Ecto neural progenitor cell (in vitro differentiated cells): ENCODE measurements around the gene MCAM.

Experiments used
- DNase-seq: peaks from one replicate; pipeline ENCODE4 v3.0.0-alpha.2; 2018; ENCODE audit warnings: low spot score

Gene MCAM

GRCh38 chr11:119330237-119330636 is 13.3 kb upstream of the MCAM start:
- DNase-seq, result no peak

- no peak for DNase-seq
Measured at GRCh38 chr11:119329320-119329719, 12.4 kb upstream of the MCAM start.

GRCh38 chr11:119324189-119324588 is 7.3 kb upstream of the MCAM start:
- DNase-seq, result peak; percentile 39

DNA sequence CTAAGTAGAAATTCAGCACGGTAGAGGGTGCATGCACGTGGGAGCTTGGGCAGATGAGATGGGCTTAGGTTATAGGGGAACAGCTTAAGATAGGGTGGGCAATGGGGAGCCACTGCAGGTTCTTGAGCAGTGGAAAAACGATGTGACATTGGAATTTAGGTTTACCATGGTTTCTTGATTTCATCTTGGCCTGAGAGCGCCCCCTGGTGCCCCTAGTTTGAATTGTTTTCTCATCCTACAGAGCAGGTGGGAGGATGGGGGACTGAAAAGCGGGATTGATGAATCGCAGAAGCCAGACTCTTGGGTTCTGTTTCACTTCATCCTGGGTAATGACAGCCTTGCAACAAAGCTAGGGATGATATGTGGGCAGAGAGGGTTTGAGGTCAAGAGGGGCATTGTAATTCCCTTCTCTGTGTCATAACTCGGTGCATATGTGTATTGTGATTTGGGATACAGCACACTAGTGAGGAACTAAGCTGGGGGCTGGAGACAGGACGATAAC is 6.7 kb upstream of the MCAM start:
- DNase-seq, result peak; percentile 86

DNA sequence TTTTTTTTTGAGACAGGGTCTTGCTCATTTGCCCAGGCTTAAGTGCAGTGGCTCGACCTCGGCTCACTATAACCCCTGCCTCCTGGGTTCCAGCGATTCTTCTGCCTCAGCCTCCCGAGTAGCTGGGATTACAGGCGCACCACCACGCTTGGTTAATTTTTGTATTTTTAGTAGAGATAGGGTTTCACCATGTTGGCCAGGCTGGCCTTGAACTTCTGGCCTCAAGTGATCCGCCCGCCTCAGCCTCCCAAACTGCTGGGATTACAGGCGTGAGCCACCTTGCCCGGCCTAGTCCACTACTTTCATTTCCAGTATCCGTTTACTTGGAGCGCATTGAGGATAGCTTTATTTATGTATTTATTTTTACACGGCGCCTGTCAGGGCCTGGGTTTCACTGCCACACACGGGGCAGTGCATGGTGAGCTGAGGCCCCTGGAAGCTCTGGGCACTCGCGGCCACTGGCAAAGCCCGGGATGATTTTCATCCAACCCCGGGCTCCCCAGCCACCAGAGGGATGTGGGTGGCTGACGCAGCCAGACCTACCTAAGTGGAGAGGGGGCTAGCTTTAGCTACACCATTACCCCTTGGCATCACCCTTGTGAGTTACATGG is 6.1 kb upstream of the MCAM start:
- DNase-seq, result no peak

- no peak for DNase-seq
Measured at GRCh38 chr11:119322360-119322739, 5.4 kb upstream of the MCAM start.

GRCh38 chr11:119320776-119321524 is 4.0 kb upstream of the MCAM start:
- DNase-seq, result peak; percentile 83

- DNase-seq, result no peak
Measured at GRCh38 chr11:119320240-119320775, 3.4 kb upstream of the MCAM start.

GRCh38 chr11:119319700-119320239 is 2.8 kb upstream of the MCAM start:
- DNase-seq, result no peak

DNA sequence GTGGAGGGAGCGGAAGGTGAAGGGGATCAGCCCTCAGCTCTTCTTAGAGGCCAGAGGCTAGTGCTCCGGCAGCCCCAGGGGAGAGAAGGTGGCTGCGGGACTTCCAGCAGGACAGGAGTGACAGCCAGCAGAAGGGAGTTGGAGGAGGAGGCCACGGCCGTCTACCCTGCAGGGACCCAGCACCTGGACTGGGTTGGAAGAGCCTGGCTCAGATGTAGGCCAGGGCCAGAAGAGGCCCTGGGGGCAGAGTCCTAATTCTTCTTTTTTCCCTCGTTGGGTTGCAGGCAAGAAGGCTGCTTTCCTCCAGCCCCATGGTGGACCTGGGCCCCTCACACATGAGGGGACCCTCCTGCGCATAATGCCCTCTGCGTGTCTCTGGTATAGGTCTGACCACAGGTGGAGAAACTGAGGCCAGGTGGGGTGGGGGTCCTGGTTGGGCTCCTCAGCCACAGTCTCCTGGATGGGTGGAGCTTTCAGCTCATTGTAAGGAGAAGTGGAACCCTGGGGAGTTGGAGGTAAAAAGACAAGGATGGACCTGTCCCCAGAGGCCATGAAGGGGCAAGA is 2.3 kb upstream of the MCAM start:
- no peak for DNase-seq

GRCh38 chr11:119318240-119319135 is 1.6 kb upstream of the MCAM start:
- DNase-seq, result no peak

DNA sequence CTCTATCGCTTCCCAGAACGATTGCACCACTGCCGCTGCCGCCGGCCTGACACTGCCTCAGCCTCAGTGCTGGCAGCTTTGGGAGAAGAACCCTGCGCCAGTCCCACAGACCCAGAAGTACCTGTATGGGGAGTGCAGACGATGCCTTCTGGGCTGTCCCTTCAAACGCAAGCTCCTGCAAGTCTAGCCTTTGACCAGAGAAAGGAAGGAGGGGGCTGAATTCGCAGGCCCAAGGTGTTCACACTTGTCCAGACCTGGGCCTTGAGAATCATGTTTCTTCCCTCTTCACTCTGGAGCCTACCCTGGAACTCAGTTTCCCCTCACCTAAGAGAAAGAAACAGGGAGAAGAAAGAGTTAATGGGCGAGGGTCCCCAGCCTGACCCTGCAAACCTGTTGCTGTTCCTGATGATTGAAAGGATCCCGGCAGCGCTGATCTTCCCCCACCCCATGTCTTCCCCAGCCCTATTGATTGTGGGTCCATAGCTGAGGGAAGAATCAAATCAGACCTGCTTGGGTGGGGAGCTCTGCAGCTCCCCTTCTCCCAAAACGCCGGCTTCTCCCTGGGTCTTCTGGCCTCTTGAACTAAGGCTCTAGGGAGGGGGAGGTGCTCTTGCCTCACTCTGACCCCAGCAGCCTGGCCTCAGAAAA is 786 bp upstream of the MCAM start:
- DNase-seq, result no peak

GRCh38 chr11:119316016-119316728 is 758 bp downstream of the MCAM start:
- DNase-seq, result no peak

DNA sequence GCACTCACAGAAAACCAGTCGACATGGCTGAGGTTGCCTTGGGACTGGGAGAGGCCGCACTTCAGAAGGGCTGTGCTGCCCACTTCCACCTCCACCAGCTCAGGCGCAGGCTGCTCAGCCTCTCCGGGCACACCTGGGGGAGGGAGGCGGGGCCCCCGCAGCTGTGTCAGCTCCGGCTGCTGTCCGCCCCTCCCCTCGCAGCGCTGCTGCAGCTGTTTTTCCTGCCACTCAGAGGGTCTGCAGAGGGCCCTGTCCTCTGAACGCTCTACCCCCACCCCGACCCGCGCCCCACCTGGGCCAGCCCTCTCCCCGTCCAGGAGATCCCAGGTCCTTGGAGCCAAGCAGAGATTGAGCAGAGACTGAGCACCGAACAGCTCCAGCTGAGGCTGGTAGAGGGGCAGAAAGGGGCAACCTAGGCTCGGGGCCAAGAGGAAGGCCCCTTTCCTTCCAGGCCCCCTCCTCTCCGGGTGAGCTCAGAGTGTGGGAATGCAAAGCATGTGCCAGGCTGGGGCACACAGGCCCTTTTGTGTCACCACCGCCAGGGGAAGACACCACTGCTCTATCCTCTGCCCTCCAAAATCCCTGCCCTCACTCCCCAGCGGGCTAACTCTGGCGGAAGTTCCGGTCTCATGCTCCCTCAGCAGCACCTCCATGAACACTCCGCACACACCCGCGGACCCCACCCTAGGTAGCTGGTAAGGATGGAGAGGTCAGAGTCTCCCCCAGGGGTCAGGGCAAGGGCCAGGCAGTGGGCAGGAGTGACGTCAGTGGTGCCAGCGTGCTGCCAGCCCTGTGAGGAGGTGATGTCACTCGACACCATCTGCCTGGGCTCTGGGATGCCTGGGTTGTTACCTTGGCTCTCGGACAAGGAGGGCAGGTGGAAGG is 1.6 kb downstream of the MCAM start:
- no peak for DNase-seq

DNA sequence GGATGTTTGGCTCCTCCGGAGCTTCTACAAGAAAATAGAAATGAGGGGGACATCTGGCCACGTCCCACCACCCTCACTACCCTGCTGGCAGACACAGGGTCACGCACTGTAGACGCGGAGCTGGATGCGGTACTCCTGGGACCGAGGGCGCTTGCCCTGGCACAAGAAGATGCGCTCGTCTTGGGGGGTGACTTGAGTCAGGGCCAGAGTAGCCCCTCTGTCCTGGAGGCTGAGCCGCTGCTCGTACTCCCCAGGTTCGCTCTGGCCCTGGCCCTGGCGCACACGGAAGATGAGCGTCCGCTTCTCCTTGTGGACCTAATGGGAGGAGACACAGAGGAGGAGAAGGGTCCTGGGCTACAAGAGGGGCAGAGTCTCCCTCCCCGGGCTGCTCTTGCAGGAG is 2.2 kb downstream of the MCAM start:
- DNase-seq, result no peak

GRCh38 chr11:119310682-119311052 is 6.3 kb downstream of the MCAM start:
- no peak for DNase-seq

DNA sequence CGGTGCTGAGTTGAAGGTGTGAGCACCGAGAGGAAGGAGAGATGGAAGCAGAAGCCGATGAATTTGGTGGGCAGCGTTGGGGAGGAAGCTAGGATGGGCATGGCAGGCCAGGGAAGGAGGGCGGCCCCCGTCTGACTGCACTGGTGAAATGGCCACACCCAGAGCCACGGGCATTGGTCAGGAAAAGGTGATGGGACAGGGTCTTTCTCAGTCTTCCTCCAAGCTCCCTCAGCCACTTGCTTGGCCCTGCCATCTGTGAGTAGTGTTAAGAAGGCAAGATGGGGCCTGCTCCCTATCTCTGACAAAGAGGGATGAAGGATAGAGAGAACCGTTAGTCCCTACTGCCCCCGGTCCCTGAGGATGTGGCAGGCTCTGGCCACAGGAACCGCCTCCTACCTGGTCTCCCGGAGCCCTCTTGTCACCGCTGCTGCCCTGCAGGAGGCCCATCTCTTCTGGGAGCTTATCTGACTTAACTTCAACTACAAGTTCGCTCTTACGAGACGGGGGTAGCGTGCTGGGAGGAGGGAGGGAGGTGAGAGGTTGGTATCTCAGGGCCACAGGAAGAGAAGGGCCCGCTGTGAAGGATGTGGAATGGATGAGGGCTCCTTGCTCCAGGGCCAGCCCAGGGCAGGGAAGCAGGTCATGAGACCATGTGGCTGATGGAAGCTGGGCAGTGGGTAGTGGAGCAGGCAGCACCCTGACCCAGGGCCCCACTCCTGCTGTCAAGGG is 6.8 kb downstream of the MCAM start:
- DNase-seq, result no peak

DNA sequence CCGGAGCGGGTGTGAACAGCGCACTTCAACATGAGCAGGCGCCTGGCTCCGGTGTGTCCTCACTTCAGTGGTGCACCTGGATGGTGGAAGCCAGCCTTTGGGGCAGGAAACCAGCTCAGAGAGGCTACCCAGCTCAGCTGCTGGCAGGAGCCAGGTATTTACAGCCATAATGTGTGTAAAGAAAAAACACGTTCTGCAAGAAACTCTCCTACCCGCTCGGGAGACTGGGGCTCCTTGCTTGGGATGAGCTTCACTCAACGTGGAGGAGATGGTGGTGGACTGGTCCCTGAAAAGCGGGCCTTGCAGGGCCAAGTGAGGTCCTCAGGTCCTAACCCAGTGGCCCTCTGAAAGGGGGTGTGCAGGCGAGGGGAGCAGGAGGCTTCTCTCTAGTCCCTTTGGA is 7.5 kb downstream of the MCAM start:
- no peak for DNase-seq

DNA sequence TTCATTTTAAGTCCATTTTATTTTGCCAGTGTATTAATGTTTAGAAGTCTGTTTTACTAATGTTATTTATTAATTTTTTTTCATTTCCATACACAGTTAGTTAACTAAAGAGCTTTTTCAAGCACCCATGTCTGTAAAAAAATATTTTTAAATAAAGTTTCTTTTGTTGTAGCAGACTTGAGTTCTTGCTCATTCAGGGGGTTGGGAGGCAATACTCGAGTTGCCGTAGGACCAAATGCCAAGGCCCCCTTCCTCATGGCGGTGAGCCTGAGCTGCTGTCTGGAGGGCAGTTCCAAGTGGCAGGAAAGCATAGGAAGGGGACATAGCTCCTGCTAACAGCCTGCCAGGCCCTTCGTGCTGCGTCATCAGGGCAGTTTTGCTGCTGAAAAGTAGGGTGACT is 9.0 kb downstream of the MCAM start:
- no peak for DNase-seq
